PC-9 (cell line): ENCODE results near the gene CDC26. TPM values are rescaled to one million over a fixed set of nuclear protein-coding genes. Genes with fewer than 3 reads are reported as not detected.
"Not testable (repeated sequence)": the region's sequence is repeated elsewhere in the genome, so short reads cannot be mapped to it uniquely, and the experiment has no call there.

Source experiments
- BruUV-seq: library from RNA; stranded (reverse); fragments of 400-500 nt; replicated peaks from 2 replicates; lab custom pipeline; 2021; lab: Mats Ljungman, UMichigan
- CTCF ChIA-PET: fragments of 300-600 bp; sonication (Branson Sonifier 250); formaldehyde crosslinking; loops from one replicate; lab custom pipeline; 2022; ENCODE audit warnings: antibody characterized with exemption; lab: Charles Lee
- POLR2A ChIA-PET: fragments of 300-600 bp; sonication (Branson Sonifier 250); formaldehyde crosslinking; loops from one replicate; lab custom pipeline; 2022; ENCODE audit warnings: antibody characterized with exemption; ENCODE audit not compliant: unreplicated experiment; lab: Charles Lee
- DNase-seq, 2 experiments: peaks; one replicate each; pipeline versions ENCODE4 v3.0.0 to v3.0.0-alpha.2; 2015 to 2022; ENCODE audit warnings: mixed read lengths in 1 of 2
- H2AFZ ChIP-seq: fragments of 200-600 bp; sonication (generic); 2 replicates; pipeline ENCODE4 v1.8.1; 2017; ENCODE audit warnings: antibody characterized with exemption
- H3F3A ChIP-seq: fragments of 200-600 bp; sonication (generic); 2 replicates; pipeline ENCODE4 v1.8.1; 2017; ENCODE audit warnings: antibody characterized with exemption, mild to moderate bottlenecking, low read depth; ENCODE audit not compliant: insufficient read depth
- H3K27ac ChIP-seq: fragments of 200-600 bp; sonication (generic); 2 replicates; pipeline ENCODE4 v1.6.1; 2016; ENCODE audit warnings: mixed run types
- H3K27me3 ChIP-seq: fragments of 200-600 bp; sonication (generic); 2 replicates; pipeline ENCODE4 v1.6.1; 2016; ENCODE audit warnings: low read depth, mixed run types; ENCODE audit not compliant: insufficient read depth
- H3K36me3 ChIP-seq: fragments of 200-600 bp; sonication (generic); 2 replicates; pipeline ENCODE4 v1.6.1; 2016; ENCODE audit warnings: low read depth, mixed run types
- H3K4me1 ChIP-seq: fragments of 200-600 bp; sonication (generic); replicated peaks from 2 replicates; pipeline ENCODE4 v1.6.1; 2016; ENCODE audit warnings: mixed run types; ENCODE audit not compliant: insufficient read depth
- H3K4me2 ChIP-seq: fragments of 200-600 bp; sonication (generic); 2 replicates; pipeline ENCODE4 v1.6.1; 2017; ENCODE audit warnings: mixed run types
- H3K4me3 ChIP-seq: fragments of 200-600 bp; sonication (generic); 2 replicates; pipeline ENCODE4 v1.6.1; 2016; ENCODE audit warnings: mixed run types
- H3K79me2 ChIP-seq: fragments of 200-600 bp; sonication (generic); 2 replicates; pipeline ENCODE4 v1.6.1; 2017; ENCODE audit warnings: low read depth, mixed run types
- H3K9me2 ChIP-seq: fragments of 200-600 bp; sonication (generic); 2 replicates; pipeline ENCODE4 v1.8.1; 2017; ENCODE audit warnings: mild to moderate bottlenecking; ENCODE audit not compliant: insufficient read depth
- H3K9me3 ChIP-seq: fragments of 200-600 bp; sonication (generic); 2 replicates; pipeline ENCODE4 v1.8.1; 2016; ENCODE audit warnings: low read depth; ENCODE audit not compliant: insufficient read depth
- H4K20me1 ChIP-seq: fragments of 200-600 bp; sonication (generic); 2 replicates; pipeline ENCODE4 v1.8.1; 2017; ENCODE audit not compliant: insufficient read depth
- EZH2 ChIP-seq: fragments of 200-600 bp; sonication (generic); IDR thresholded peaks from 2 replicates; pipeline ENCODE4 v1.8.0; 2017; ENCODE audit warnings: antibody characterized with exemption, low read depth
- intact Hi-C: fragments of 100-400 bp; cut with micrococcal nuclease; formaldehyde crosslinking; loops from one replicate; pipeline ENCODE4 v1.10.0; 2022; ENCODE audit not compliant: unreplicated experiment
- total RNA-seq: library from RNA; stranded (reverse); gene quantifications from 2 replicates; pipeline ENCODE4 v1.2.3, GENCODE V29; 2021
- TF ChIP-seq, protein P1 (sequence below): fragments of 200-600 bp; sonication (generic); conservative IDR thresholded peaks from 2 replicates; pipeline ENCODE4 v1.6.1; 2017; ENCODE audit warnings: mixed run types, antibody characterized with exemption, mild to moderate bottlenecking, moderate library complexity

CDC26 gene
- total RNA-seq, 1 experiment from 2014 or later = 43.4 TPM

DNA sequence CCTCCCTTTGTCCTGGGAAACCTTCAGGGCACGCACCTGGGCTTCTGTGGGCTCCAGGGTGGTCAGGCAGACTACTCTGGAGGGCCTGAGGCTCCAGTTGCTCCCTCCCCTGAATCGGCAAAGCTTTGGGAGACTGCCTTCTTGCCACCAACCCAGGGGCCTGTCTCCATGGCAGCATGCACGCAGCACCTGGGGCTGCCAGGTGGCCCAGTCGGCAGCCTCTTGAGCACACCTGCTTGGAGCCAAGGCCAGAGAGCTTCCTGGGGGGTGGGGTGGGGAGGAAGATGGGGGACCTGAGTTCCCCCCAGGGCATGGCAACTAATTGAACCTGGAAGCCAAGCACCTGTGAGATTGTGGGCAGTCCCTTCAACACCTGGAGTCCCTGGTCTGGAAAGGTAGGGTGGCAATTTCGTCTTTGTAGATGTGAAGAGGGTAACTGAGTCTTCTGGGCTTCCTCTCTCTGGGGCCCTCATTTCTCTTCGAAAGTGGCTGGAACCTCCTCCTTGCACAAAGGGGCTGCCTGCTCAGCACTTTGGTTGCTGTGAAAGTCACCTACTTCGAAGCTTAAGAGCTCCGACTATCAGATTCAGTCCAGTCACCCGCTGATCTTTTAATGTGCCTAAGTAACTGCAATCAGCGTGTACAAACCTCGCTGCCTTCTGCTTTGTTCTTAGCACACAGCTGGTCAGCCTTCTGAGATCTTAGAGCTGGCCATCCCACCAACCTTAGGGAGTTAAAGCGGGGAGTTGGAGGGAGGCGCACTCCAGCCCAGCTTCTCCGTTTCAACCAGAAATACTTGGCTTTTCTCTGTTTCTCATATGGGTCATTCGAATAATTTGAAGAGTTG, 23.8 kb upstream of the CDC26 start:
- CTCF ChIA-PET = interaction anchor here (0.7 kb wide), 1 partner anchor 162 kb away, joined by 7 read pairs; no protein-coding TSS in a partner anchor
- Histone ChIP-seq H3K4me3 (no peak overlapping the region), H3K36me3 (no peaks in the 10 kb centered on the region), H3K9me3 (no peaks in the 10 kb centered on the region), H4K20me1 (no peaks in the 10 kb centered on the region), H3F3A (peaks cover 6% of the 10 kb centered on the region; the same call in 1 of the 2 replicates), H3K27ac (no peak overlapping the region), H3K79me2 (no peaks in the 10 kb centered on the region), H3K9me2 (no peaks in the 10 kb centered on the region), H3K27me3 (no peaks in the 10 kb centered on the region), H3K4me2 (no peak overlapping the region), H3K4me1 (no peaks in the 10 kb centered on the region), H2AFZ (no peak overlapping the region)
- no TSS peak for BruUV-seq
- no peak for TF ChIP-seq EZH2
- TF ChIP-seq, protein P1, sequence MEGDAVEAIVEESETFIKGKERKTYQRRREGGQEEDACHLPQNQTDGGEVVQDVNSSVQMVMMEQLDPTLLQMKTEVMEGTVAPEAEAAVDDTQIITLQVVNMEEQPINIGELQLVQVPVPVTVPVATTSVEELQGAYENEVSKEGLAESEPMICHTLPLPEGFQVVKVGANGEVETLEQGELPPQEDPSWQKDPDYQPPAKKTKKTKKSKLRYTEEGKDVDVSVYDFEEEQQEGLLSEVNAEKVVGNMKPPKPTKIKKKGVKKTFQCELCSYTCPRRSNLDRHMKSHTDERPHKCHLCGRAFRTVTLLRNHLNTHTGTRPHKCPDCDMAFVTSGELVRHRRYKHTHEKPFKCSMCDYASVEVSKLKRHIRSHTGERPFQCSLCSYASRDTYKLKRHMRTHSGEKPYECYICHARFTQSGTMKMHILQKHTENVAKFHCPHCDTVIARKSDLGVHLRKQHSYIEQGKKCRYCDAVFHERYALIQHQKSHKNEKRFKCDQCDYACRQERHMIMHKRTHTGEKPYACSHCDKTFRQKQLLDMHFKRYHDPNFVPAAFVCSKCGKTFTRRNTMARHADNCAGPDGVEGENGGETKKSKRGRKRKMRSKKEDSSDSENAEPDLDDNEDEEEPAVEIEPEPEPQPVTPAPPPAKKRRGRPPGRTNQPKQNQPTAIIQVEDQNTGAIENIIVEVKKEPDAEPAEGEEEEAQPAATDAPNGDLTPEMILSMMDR = no peak
- no peak for DNase-seq
- POLR2A ChIA-PET = no interaction called here
- intact Hi-C loops = no loop called here

DNA sequence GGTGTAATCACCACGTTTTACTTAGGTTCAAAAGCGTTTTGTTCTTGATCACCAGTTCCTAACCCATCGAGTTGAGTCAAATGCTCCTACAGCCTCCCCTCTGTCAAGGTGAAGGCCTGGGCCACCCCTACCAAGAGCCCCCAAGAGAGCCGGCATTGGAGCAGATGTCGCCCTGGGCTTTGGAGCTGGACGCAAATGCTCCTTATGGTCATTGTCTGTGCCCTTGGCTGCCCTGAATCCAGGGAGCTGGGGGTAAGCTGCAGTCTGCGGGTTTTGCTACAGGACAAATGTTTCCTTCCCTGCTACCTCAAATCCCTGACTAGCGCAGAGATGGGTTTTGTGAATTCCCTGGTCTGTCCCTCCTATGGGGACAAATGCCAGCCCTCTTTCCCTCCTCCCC, 22.9 kb upstream of the CDC26 start:
- intact Hi-C loops = no loop called here
- Histone ChIP-seq H3K4me3 (no peak overlapping the region), H4K20me1 (no peaks in the 10 kb centered on the region), H3K36me3 (no peaks in the 10 kb centered on the region), H3K27me3 (no peaks in the 10 kb centered on the region), H3F3A (peaks cover 6% of the 10 kb centered on the region; the same call in 1 of the 2 replicates), H3K79me2 (no peaks in the 10 kb centered on the region), H3K4me1 (no peaks in the 10 kb centered on the region), H3K9me3 (no peaks in the 10 kb centered on the region), H3K4me2 (no peak overlapping the region), H3K9me2 (no peaks in the 10 kb centered on the region), H2AFZ (no peak overlapping the region), H3K27ac (no peak overlapping the region)
- TF ChIP-seq EZH2 = no peak
- TF ChIP-seq, protein P1 = no peak
- no peak for DNase-seq
- BruUV-seq = no TSS peak
- ChIA-PET CTCF (interaction anchor here (0.7 kb wide), 1 partner anchor 161 kb away, joined by 7 read pairs; no protein-coding TSS in a partner anchor), POLR2A (no interaction called here)

DNA sequence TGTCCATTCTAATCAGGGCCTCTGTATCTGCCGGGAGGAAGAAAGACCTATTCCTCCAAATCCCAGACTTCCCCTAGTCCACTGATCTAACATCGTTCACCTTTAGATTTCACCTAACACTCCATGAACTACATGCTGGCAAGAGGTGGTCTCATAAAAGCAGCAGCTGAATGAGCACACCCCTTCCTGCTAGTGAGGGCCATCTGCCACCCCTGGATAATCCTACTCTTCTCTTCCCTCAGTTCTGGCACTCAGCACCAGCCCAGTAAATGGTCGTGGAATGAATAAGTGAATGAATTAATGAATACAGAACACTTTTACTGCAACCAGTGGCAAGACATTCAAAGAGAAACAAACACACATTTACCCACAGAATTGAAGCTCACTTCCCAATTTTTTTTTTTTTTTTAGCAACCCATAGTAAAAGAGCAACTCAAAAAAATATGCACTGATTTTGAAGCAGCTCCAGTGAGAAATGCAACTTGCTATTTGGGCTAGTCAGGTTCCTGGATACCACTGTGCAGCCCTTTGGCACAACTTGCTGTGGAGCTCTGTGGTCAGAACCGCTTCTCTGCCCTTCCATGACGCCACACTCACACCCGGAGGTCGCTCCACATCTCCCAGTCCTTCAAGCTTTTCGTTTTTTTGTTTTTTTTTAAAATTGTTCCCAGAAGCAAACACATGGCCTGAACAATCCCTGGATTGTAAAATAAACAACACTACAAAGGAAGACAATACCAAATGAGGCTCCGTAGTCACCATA, 21.6 kb upstream of the CDC26 start:
- H3F3A ChIP-seq = peaks cover 13% of the 10 kb centered on the region; the same call in 1 of the 2 replicates
- TF ChIP-seq, protein P1 = no peak
- no peak for TF ChIP-seq EZH2
- CTCF ChIA-PET = interaction anchor here (0.5 to 0.6 kb wide), 2 partner anchors 112 to 146 kb away, joined by 3 read pairs; partner anchors contain the start of gene SLC31A2
- BruUV-seq = no TSS peak
- H3K27me3 ChIP-seq = no peaks in the 10 kb centered on the region
- POLR2A ChIA-PET = interaction anchor here (0.6 kb wide), 2 partner anchors 9 to 46 kb away, joined by 10 to 15 read pairs; no protein-coding TSS in a partner anchor
- H3K36me3 ChIP-seq = peaks cover 7% of the 10 kb centered on the region; the same call in 1 of the 2 replicates
- no peak for DNase-seq
- intact Hi-C loops = no loop called here
- no peak overlapping the region for H3K4me2 ChIP-seq
- H3K4me1 ChIP-seq = no peaks in the 10 kb centered on the region
- no peak overlapping the region for H3K4me3 ChIP-seq
- H2AFZ ChIP-seq = no peak overlapping the region
- no peaks in the 10 kb centered on the region for H3K9me2 ChIP-seq
- no peaks in the 10 kb centered on the region for H3K79me2 ChIP-seq
- H4K20me1 ChIP-seq = no peaks in the 10 kb centered on the region
- H3K9me3 ChIP-seq = no peaks in the 10 kb centered on the region
- H3K27ac ChIP-seq = no peak overlapping the region

DNA sequence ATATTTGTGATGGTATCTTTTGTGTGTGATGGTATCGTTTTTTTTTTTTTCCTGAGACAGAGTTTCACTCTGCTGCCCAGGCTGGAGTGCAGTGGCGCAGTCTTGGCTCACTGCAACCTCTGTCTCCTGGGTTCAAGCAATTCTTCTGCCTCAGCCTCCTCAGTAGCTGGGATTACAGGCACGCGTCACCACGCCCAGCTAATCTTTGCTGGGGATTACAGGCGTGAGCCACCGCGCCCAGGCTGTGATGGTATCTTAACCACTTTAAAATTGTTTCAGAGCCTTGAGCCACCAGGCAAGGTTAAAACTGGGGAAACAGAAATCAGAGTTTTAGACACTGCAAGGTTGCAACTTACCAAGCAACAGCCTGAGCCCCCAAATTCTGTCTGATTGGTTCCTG, 20.9 kb upstream of the CDC26 start:
- H3K4me1 ChIP-seq, H3K27me3 ChIP-seq, POLR2A ChIA-PET, H3K9me3 ChIP-seq, H4K20me1 ChIP-seq, H3K36me3 ChIP-seq, CTCF ChIA-PET, BruUV-seq, H3K27ac ChIP-seq, DNase-seq, H2AFZ ChIP-seq, intact Hi-C loops, H3K79me2 ChIP-seq, H3K9me2 ChIP-seq, H3K4me3 ChIP-seq, H3K4me2 ChIP-seq: not testable (repeated sequence)
- H3F3A ChIP-seq = peaks cover 13% of the 10 kb centered on the region; the same call in 1 of the 2 replicates
